Right cardiac atrium (tissue), 5 donors: Measurements from ENCODE around the gene CTXN1. TPM values are rescaled to one million over a fixed set of nuclear protein-coding genes. Genes with fewer than 3 reads are reported as not detected.
"Not testable (repeated sequence)": the region's sequence is repeated elsewhere in the genome, so short reads cannot be mapped to it uniquely, and the experiment has no call there.

Experiments
- ATAC-seq, 2 donors: fragments of 200-7000 bp; cut with Tn5 transposase; one replicate each; pipeline versions ENCODE4 v1.8.0 to v1.9.1; 2020; ENCODE audit warnings: moderate library complexity in 2 of 2, mild to moderate bottlenecking in 1 of 2
- DNase-seq, 3 donors: peaks; one replicate each; pipeline ENCODE4 v3.0.0-alpha.2; 2020
- H3K27ac ChIP-seq: one replicate; pipeline ENCODE4 v1.5.1; 2013; ENCODE audit warnings: mild to moderate bottlenecking, low read length, control low read depth, moderate library complexity
- H3K27me3 ChIP-seq: one replicate; pipeline ENCODE4 v1.6.1; 2013; ENCODE audit not compliant: control insufficient read depth, insufficient read depth
- H3K4me1 ChIP-seq: one replicate; pipeline ENCODE4 v1.6.1; 2013; ENCODE audit warnings: low read length; ENCODE audit not compliant: control insufficient read depth, insufficient read depth
- H3K4me3 ChIP-seq: one replicate; pipeline ENCODE4 v1.5.1; 2013; ENCODE audit warnings: low read length, control low read depth
- H3K9me3 ChIP-seq: one replicate; pipeline ENCODE4 v1.6.1; 2013; ENCODE audit warnings: low read length; ENCODE audit not compliant: control insufficient read depth
- WGBS: extraction: QIAGEN DNeasy Blood & Tissue Kit; methylation state at CpG from one replicate; pipeline ENCODE4 v1.1.7; 2013; 5-methylcytosine and 5-hydroxymethylcytosine counted together
- intact Hi-C, 4 donors: fragments of 100-400 bp; cut with DNase I; formaldehyde crosslinking; loops; one replicate each; pipeline versions ENCODE4 v1.11.0 to v1.14.0; 2022 to 2023
- polyA plus RNA-seq: library from polyadenylated mRNA; stranded (reverse); fragments of 200-250 nt; gene quantifications from one replicate; pipeline ENCODE4 v1.2.3, GENCODE V29; 2013
- total RNA-seq, 4 donors: library from RNA; stranded (reverse); fragmentation: NEBNext Ultra II Directional; extraction: Animal tissue kit (Norgen Biotek cat#: 25700); gene quantifications; one replicate each; pipeline ENCODE4 v1.2.1, GENCODE V29; 2021
- donor health status: healthy with polysubstance abuse.
- donor health status: DM: no; HTN: yes; CAD: no.
- donor health status: DM: no; HTN: no; CAD: no.
- donor health status: DM: no; HTN: yes; CAD: no; lungs with severe emphysema.
- donor health status: DM: yes; HTN: yes; CAD: no.

The CTXN1 gene
- total and polyA plus RNA-seq, 5 donors: 0.16 to 0.34 (median 0.24) TPM; not detected in 2

DNA sequence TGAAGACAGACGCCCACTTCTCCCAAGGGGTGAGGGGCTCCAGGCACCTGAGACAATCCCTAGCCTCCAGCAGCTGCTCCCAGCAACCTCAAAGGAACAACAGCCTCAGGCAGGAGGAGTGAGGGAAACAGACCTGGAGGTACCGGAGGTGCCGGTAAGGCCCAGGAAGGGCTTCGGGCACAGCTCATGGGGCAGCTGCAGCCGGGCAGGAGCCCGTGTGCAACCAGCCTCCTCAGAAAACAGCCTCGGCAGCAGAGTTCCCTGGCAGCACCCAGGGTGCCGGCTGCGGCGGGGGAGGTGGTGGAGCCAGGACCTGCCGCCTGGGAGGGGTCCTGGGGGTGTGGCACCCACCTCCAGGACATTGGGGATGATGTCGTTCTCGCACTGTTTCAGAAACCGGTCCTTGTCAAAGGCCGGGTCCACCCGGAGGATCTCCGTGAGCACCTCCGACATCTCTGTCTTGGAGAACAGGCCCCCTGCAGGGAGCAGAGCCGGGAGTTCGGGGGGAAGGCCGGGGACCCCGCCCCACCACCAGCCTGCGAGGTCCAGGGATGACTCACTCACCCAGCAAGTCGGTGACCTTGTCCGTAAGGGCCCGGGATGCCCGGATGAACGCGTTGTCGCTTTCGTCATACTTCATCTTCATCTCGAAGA lies 6.5 kb upstream of the CTXN1 start:
- H3K27ac ChIP-seq: no peak overlapping the region
- peaks cover 2% of the 10 kb centered on the region for H3K4me1 ChIP-seq
- WGBS: 93% methylated on average over 32 of the region's 32 CpGs
- no peak overlapping the region for H3K4me3 ChIP-seq
- DNase-seq (no peak), ATAC-seq (no peak)
- intact Hi-C loops: no loop called here
- H3K9me3 ChIP-seq: no peaks in the 10 kb centered on the region
- no peaks in the 10 kb centered on the region for H3K27me3 ChIP-seq

DNA sequence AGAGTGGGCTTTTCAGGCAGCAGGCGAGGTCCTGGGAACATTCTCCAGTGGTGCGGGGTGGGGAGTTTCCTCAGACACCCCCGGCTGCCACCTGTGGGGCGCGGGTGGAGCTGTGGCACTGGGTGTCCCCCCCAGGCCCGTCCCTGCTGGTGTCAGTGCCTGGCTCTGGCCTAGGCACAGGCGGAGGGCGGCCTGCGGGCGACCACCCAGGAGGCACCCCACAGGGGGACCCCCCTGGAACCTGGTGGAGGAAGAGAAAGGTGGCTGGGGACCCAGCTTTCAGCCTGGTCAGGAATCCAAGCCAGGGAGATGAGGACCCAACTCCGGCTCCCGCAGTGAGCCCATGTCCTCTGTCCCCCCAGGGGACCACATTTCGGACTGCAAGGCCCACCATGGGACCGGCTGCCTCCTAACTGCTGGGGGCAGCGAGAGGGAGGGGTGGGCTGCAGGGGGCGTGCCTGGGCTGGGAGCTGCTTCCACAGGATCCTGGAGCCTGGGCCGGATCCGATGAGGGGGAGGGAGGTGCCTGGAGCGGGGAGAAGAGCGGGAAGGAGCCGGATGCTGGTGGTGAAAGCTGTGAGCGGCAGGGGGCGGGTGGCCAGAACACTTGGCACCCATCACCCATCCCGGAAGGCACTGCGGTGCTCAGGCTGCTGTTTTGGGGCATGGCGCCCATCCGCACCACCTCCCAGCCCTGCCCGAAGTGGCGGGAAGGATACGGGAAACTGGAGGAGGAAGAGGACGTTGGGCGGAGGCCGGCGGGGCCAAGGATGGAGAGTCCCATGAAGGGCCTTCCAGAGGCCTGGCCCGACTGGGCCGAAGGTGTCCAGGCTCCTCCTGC lies 5.5 kb upstream of the CTXN1 start:
- H3K4me3 ChIP-seq: no peak overlapping the region
- H3K27ac ChIP-seq: no peak overlapping the region
- intact Hi-C loops: no loop called here
- H3K9me3 ChIP-seq: no peaks in the 10 kb centered on the region
- H3K4me1 ChIP-seq: peaks cover 2% of the 10 kb centered on the region
- ATAC-seq (no peak), DNase-seq (peak in 2 of 3 donors; percentile 57 to 64)
- WGBS: 88% methylated on average over 36 of the region's 36 CpGs
- H3K27me3 ChIP-seq: no peaks in the 10 kb centered on the region

DNA sequence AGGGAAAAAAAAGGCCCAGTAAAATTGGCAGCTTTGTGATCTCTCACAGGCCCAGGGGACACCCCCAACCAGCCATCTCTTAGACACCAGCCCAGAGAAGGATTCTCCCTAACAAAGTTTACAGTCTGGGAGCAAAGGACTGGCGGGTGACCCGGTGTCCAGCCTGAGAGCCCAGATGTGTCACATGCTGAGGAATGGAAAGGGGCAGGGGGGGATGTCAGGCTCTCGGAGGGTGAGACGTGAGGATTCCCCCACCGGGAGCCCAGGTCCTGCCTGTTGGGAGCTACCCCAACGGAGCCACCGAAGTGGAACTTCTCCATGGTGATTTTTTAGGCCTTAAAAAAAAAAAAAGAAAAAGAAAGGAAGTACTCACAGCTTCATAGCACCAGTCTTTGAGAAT lies 4.8 kb upstream of the CTXN1 start:
- Histone ChIP-seq H3K4me3 (no peak overlapping the region), H3K4me1 (peaks cover 2% of the 10 kb centered on the region), H3K27ac (no peak overlapping the region), H3K9me3 (no peaks in the 10 kb centered on the region), H3K27me3 (no peaks in the 10 kb centered on the region)
- intact Hi-C loops: no loop called here
- ATAC-seq (no peak), DNase-seq (no peak)
- WGBS: 85% methylated on average over 7 of the region's 7 CpGs

DNA sequence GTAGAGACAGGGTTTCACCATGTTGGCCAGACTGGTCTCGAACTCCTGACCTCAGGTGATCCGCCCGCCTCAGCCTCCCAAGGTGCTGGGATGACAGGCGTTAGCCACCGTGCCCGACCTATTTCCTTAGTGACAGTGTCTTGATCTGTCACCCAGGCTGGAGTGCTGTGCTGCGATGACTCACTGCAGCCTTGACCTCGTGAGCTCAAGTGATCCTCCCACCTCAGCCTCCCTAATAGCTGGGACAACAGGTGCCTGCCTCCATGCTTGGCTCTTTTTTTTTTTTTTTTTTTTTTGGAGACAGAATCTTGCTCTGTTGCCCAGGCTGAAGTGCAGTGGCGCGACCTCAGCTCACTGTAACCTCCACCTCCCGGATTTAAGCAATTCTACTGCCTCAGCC lies 4.1 kb upstream of the CTXN1 start:
- intact Hi-C loops, H3K4me3 ChIP-seq, H3K27ac ChIP-seq, H3K4me1 ChIP-seq, H3K27me3 ChIP-seq, ATAC-seq, H3K9me3 ChIP-seq: not testable (repeated sequence)
- 93% methylated on average over 11 of the region's 11 CpGs for WGBS
- DNase-seq: peak in 1 of 3 donors; percentile 32

DNA sequence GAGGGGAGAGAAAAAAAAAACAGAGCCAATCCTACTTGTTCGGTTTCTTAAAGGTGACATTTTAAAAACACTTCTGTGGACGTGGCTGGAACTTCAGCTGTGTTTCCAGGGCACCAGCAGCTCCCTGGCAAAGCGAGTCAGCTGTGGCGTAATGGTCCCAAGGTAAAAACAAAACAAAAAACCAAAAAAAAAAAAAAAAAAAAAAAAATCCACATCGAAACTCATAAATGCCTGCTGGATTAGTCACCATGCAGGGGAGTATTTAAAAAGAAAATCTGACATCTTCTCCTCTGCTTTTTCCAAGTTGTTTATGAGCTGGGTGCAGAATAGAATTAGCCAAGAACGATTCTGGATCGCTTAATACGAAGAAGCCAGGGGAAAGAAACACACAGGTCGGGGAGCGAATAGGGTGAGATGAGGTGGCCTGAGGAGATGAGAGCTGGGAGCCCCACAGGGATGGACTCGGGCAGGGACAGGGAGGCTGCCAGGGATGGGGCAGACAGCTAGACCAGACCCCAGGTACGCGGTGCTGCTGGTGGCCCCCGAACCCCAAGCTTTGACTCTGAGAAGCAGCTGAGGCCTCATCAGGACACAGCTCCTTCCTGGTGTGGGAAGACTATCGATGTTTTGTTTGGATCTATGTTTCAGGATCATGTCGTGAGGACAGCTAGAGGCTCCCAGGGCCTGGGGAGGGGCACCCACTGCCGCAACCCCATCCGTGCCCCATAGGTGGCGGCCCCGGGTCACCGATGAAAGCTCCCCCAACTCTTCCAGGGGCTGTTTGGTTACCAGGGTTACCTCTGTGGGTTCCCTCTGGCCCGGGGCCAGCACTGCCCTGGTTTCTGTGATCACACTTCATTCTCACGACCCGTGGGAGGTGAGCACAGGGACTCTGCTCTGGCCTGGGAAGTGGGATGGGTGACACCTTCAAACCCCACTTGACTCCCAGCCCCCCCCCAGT lies 3.1 kb upstream of the CTXN1 start:
- peaks cover 2% of the 10 kb centered on the region for H3K4me1 ChIP-seq
- H3K4me3 ChIP-seq: no peak overlapping the region
- ATAC-seq: no peak
- no peaks in the 10 kb centered on the region for H3K9me3 ChIP-seq
- H3K27me3 ChIP-seq: no peaks in the 10 kb centered on the region
- intact Hi-C loops: no loop called here
- WGBS: 49% methylated on average over 24 of the region's 24 CpGs
- DNase-seq: peak in 2 of 3 donors; percentile 73 to 84
- H3K27ac ChIP-seq: peak overlapping the region; percentile 37

DNA sequence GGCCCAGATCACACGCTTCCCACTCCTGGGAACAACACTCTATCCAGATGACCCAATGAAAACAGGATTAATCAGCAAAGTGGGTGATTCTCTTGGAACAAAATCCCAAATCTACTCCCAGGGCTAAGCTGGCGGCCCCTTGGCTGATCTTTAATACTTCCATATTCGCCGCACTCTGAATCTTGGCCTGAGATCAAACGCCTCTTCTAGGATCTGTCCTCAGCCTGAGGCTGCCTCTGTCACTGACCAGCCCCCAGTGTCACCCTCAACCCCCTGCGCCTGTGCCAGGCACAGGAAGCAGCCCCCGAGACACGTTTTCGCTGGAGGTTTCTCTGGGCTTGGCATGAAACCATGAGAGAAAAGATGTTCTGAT lies 2.4 kb upstream of the CTXN1 start:
- intact Hi-C loops: no loop called here
- Histone ChIP-seq H3K9me3 (no peaks in the 10 kb centered on the region), H3K27me3 (no peaks in the 10 kb centered on the region), H3K4me1 (peaks cover 2% of the 10 kb centered on the region), H3K4me3 (no peak overlapping the region), H3K27ac (peak overlapping the region; percentile 41)
- WGBS: 49% methylated on average over 9 of the region's 9 CpGs
- ATAC-seq: peak in 1 of 2 donors; percentile 25
- peak in 2 of 3 donors; percentile 62 to 69 for DNase-seq

DNA sequence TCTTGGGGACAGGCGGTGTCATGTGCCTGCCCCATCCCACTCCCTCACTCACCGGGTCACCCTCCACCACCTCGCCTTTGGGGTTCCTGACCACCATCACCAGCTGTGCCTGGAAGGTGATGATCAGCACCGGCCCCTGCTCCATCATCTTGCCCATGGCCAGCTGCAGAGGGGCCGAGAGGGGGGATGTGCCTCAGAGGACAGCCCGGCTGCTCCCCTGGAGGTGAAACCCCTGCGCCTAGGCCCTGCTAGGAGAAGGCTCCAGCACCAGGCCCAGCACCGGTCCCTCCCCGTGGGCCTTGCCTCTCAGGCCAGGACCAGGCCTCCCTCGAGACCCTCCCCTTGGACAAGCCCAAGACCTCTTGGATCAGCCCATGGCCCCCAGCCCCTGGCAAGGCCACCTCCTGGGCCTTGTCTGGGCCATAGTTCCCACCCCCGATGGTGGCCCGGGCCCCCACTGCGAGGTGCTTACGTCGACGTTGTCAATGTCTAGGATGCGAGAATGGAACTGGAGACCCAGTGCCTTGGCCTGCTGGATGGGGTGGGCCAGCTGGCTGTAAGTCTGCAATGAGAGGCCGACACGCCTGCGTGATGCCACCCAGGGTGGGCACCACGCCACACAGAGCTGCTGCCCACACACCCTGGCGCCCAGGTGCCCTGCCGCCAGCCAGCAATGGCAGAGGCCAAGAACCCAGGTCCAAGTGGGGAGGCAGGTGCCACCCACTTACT lies 1.8 kb upstream of the CTXN1 start:
- Histone ChIP-seq H3K9me3 (no peaks in the 10 kb centered on the region), H3K4me3 (no peak overlapping the region), H3K4me1 (peaks cover 2% of the 10 kb centered on the region), H3K27ac (peak overlapping the region; percentile 41), H3K27me3 (no peaks in the 10 kb centered on the region)
- DNase-seq (peak; percentile 42 to 73 (median 71)), ATAC-seq (peak; percentile 2 to 6)
- WGBS: 79% methylated on average over 23 of the region's 23 CpGs
- intact Hi-C loops: no loop called here

DNA sequence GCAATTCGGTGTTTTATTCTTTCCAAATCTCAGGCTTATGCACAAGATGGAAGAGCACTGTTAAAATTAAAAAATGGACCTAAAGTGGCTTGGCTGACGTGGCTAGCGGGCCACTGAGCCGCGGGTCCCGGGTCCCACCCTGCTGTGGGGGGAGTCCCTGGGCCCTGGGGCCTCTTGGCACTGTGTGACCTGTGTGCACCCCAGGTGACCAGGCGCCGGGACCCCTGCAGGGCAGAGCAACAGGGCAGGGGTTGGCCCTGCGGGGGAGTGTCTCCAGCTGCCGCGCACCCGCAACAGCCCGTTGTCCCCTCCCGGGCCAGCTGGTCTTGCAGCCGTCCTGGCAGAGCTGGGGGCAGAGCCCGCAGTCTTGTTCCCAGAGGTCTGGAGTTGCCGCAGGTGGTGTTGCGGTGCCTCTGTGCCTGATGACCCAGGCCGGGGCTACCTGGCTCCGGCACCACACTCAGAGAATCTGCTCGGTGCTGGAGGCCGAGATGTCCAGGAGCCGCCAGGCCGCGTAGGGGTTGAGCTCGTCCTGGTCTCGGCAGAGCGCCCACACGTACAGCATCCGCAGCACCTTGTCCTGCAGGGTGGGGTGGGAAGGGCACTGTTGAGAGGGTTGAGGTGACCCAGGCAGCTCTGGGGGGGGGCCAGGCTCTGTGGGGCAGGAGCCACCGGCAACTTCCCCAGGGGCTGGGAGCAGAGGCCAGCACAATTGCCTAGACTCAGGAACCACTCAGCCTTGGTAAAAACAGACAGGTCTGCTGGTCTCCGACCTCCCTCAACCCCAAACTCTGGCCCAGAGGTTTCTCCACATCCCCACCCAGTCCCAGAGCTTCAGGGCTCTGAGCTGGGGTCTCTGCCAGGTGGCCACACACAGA lies 1.0 kb upstream of the CTXN1 start:
- Histone ChIP-seq H3K27ac (no peak overlapping the region), H3K27me3 (no peaks in the 10 kb centered on the region), H3K4me3 (no peak overlapping the region), H3K9me3 (no peaks in the 10 kb centered on the region), H3K4me1 (peaks cover 2% of the 10 kb centered on the region)
- DNase-seq (peak in 2 of 3 donors; percentile 38 to 60), ATAC-seq (peak; percentile 3 to 7)
- intact Hi-C loops: no loop called here
- WGBS: 80% methylated on average over 32 of the region's 32 CpGs

DNA sequence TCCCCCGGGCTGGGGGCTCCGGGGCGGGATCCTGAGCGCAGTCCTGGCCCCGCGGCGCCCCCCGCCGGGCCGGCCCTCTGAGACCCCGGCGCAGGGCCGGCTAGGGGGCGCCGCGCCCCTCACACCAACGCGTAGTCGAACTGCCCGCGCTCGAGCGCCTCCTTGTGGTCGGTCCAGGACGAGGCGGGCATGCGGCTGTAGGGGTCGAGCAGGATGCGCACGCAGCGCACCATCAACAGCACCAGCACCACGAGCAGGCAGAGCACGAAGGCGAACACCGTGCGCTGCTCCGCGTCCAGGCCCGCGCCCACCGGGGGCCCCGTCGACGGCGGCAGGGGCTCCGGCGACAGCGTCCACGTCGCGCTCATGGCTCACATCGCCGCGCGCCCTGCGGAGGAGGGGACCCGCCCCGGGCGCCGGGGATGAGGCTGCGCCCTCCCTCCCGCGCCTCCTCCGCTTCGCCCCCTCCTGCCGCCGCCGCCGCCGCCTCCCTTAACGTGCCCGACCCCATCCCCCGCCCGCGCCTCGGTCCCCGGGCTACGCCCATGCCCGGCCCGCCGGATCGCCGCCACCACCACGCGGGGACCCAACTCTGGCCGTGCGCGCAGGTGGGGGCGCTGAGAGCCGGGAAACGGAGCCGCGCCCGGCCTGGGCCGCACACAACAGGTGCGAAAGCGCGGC lies 624 bp downstream of the CTXN1 start:
- WGBS: under 1% methylated on average over 96 of the region's 98 CpGs
- H3K4me1 ChIP-seq: peaks cover 4% of the 10 kb centered on the region
- peak overlapping the region; percentile 56 for H3K4me3 ChIP-seq
- H3K27me3 ChIP-seq: no peaks in the 10 kb centered on the region
- H3K9me3 ChIP-seq: no peaks in the 10 kb centered on the region
- intact Hi-C loops: no loop called here
- ATAC-seq (no peak), DNase-seq (peak; percentile 71 to 88 (median 85))
- H3K27ac ChIP-seq: no peak overlapping the region
